HepG2 (cell line): ENCODE results near the gene OR10A3. TPM values are rescaled to one million over a fixed set of nuclear protein-coding genes. Genes with fewer than 3 reads are reported as not detected.

ENCODE experiments used
- FOSL2 ChIP-seq: sonication (generic); formaldehyde crosslinking; IDR thresholded peaks from 2 replicates; pipeline ENCODE4 v1.4.0; 2020; ENCODE audit warnings: missing genetic modification reagents
- MEIS2 ChIP-seq: sonication (generic); formaldehyde crosslinking; IDR thresholded peaks from 2 replicates; pipeline ENCODE4 v1.9.0; 2021; ENCODE audit warnings: mild to moderate bottlenecking, missing genetic modification reagents
- ONECUT2 ChIP-seq: sonication (generic); formaldehyde crosslinking; IDR thresholded peaks from 2 replicates; pipeline ENCODE4 v1.4.0; 2020; ENCODE audit warnings: missing genetic modification reagents
- SIN3A ChIP-seq: IDR thresholded peaks from 2 replicates; pipeline ENCODE4 v1.6.1; 2011; ENCODE audit warnings: low read depth, mild to moderate bottlenecking, control low read depth, low read length, borderline replicate concordance
- SP2 ChIP-seq: sonication (generic); formaldehyde crosslinking; IDR thresholded peaks from 2 replicates; pipeline ENCODE4 v1.5.1; 2020; ENCODE audit warnings: mild to moderate bottlenecking, missing genetic modification reagents
- ZNF101 ChIP-seq: sonication (generic); formaldehyde crosslinking; IDR thresholded peaks from 2 replicates; pipeline ENCODE4 v1.4.0; 2020; ENCODE audit warnings: mild to moderate bottlenecking, low read depth, missing genetic modification reagents, borderline replicate concordance
- ZNF124 ChIP-seq: sonication (generic); formaldehyde crosslinking; IDR thresholded peaks from 2 replicates; pipeline ENCODE4 v1.4.0; 2020; ENCODE audit warnings: missing genetic modification reagents
- ZNF570 ChIP-seq: sonication (generic); formaldehyde crosslinking; IDR thresholded peaks from 2 replicates; pipeline ENCODE4 v1.4.0; 2020; ENCODE audit warnings: mild to moderate bottlenecking, missing genetic modification reagents, borderline replicate concordance
- ZNF619 ChIP-seq: sonication (generic); formaldehyde crosslinking; IDR thresholded peaks from 2 replicates; pipeline ENCODE4 v1.4.0; 2020; ENCODE audit warnings: mild to moderate bottlenecking, missing genetic modification reagents
- ZNF670 ChIP-seq: sonication (generic); formaldehyde crosslinking; IDR thresholded peaks from 2 replicates; pipeline ENCODE4 v1.8.0; 2022; ENCODE audit warnings: mild to moderate bottlenecking, missing genetic modification reagents, borderline replicate concordance
- polyA plus RNA-seq, 8 experiments: library from polyadenylated mRNA; depleted of rRNA in 3 of 8; stranded (reverse) in 7 of 8; unstranded in 1 of 8; fragments of >200 nt; fragmentation: Illumina TruSeq in 4 of 8; extraction: Trizol in 4 of 8; gene quantifications; 2 replicates each; pipeline versions ENCODE4 v1.2.1 to v1.2.3, GENCODE V29; 2011 to 2016; ENCODE audit warnings: low read depth in 4 of 8, missing spikeins in 1 of 8, mixed read lengths in 1 of 8; ENCODE audit not compliant: insufficient read depth in 1 of 8
- total RNA-seq, 5 experiments: library from RNA; depleted of rRNA; stranded (reverse); fragments of >200 nt; fragmentation: Illumina TruSeq; extraction: Trizol; gene quantifications; 2 replicates each; pipeline ENCODE4 v1.2.3, GENCODE V29; 2016; ENCODE audit warnings: low read depth in 1 of 5
- TF ChIP-seq, protein P1 (sequence below): sonication (generic); IDR thresholded peaks from 2 replicates; pipeline ENCODE4 v1.6.1; 2016; ENCODE audit warnings: low read depth, borderline replicate concordance
- TF ChIP-seq, protein P2 (sequence below): sonication (generic); formaldehyde crosslinking; IDR thresholded peaks from 2 replicates; pipeline ENCODE4 v1.5.0; 2020; ENCODE audit warnings: mild to moderate bottlenecking, missing genetic modification reagents
- TF ChIP-seq, protein P3 (sequence below): sonication (generic); formaldehyde crosslinking; IDR thresholded peaks from 2 replicates; pipeline ENCODE4 v1.4.0; 2020; ENCODE audit warnings: missing genetic modification reagents
- TF ChIP-seq, protein P4 (sequence below): sonication (generic); formaldehyde crosslinking; IDR thresholded peaks from 2 replicates; pipeline ENCODE4 v1.8.1; 2023; ENCODE audit warnings: mild to moderate bottlenecking, missing genetic modification reagents
- TF ChIP-seq, protein P5 (sequence below): sonication (generic); formaldehyde crosslinking; IDR thresholded peaks from 2 replicates; pipeline ENCODE4 v1.9.0; 2021; ENCODE audit warnings: missing genetic modification reagents, mild to moderate bottlenecking, borderline replicate concordance
- TF ChIP-seq, protein P6 (sequence below): sonication (generic); formaldehyde crosslinking; conservative IDR thresholded peaks from 2 replicates; pipeline ENCODE4 v1.4.0; 2020; ENCODE audit warnings: missing genetic modification reagents

OR10A3 gene
- total and polyA plus RNA-seq, 2 of the 13 experiments (the other 11 are each of a cell fraction or from before 2014, with no cell fraction given): not detected

DNA sequence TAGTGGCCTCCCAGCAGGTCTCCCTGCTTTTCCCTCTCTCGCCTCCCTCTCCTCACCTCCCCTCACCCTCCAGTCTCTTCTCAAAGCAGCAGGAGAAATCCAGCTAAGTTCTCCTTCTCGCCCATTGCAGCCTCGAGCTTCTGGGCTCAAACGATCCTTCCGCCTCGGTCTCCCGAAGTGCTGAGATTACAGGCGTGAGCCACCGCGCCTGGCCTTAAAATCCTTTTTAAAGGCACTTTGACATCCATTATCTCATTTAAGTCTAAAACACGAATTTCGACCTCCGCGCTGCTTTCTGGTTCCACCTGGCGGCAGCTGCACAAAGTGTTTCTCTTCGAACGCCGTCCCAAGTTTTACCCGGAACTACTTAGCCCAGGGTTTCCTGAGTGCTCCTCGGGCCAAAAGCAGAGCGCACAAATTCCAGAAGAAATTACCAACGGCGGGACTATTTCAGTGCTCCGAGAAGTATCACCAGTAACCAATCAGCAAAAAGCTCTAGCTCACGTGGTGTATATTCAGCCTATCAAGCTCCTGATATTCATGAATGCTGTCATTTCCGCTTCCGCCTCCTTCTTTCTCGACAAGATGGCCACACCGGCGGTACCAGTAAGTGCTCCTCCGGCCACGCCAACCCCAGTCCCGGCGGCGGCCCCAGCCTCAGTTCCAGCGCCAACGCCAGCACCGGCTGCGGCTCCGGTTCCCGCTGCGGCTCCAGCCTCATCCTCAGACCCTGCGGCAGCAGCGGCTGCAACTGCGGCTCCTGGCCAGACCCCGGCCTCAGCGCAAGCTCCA is 45.5 kb upstream of the OR10A3 start, which contains the start of gene EIF3F (continued):
- TF ChIP-seq, protein P1, sequence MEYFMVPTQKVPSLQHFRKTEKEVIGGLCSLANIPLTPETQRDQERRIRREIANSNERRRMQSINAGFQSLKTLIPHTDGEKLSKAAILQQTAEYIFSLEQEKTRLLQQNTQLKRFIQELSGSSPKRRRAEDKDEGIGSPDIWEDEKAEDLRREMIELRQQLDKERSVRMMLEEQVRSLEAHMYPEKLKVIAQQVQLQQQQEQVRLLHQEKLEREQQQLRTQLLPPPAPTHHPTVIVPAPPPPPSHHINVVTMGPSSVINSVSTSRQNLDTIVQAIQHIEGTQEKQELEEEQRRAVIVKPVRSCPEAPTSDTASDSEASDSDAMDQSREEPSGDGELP: 0 out of 2 replicates have a peak, but pooled peaks have one; percentile 41
- TF ChIP-seq ZNF619 (CRISPR knock-in tag) (no peak), MEIS2 (CRISPR knock-in tag) (peak; percentile 72; the same call in 1 of the 2 replicates), ZNF570 (CRISPR knock-in tag) (no peak), ZNF670 (CRISPR knock-in tag) (peak; percentile 51; the same call in 1 of the 2 replicates), ZNF101 (no peak), ONECUT2 (peak; percentile 36; the same call in 1 of the 2 replicates), SIN3A (peak; percentile 90), ZNF124 (CRISPR knock-in tag) (0 out of 2 replicates have a peak, but pooled peaks have one; percentile 43), SP2 (peak; percentile 71), FOSL2 (peak; percentile 53; the same call in 1 of the 2 replicates)
- TF ChIP-seq, protein P2, sequence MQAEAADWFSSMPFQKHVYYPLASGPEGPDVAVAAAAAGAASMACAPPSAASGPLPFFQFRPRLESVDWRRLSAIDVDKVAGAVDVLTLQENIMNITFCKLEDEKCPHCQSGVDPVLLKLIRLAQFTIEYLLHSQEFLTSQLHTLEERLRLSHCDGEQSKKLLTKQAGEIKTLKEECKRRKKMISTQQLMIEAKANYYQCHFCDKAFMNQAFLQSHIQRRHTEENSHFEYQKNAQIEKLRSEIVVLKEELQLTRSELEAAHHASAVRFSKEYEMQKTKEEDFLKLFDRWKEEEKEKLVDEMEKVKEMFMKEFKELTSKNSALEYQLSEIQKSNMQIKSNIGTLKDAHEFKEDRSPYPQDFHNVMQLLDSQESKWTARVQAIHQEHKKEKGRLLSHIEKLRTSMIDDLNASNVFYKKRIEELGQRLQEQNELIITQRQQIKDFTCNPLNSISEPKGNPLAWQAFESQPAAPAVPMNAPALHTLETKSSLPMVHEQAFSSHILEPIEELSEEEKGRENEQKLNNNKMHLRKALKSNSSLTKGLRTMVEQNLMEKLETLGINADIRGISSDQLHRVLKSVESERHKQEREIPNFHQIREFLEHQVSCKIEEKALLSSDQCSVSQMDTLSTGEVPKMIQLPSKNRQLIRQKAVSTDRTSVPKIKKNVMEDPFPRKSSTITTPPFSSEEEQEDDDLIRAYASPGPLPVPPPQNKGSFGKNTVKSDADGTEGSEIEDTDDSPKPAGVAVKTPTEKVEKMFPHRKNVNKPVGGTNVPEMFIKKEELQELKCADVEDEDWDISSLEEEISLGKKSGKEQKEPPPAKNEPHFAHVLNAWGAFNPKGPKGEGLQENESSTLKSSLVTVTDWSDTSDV (CRISPR knock-in tag): no peak
- TF ChIP-seq, protein P3, sequence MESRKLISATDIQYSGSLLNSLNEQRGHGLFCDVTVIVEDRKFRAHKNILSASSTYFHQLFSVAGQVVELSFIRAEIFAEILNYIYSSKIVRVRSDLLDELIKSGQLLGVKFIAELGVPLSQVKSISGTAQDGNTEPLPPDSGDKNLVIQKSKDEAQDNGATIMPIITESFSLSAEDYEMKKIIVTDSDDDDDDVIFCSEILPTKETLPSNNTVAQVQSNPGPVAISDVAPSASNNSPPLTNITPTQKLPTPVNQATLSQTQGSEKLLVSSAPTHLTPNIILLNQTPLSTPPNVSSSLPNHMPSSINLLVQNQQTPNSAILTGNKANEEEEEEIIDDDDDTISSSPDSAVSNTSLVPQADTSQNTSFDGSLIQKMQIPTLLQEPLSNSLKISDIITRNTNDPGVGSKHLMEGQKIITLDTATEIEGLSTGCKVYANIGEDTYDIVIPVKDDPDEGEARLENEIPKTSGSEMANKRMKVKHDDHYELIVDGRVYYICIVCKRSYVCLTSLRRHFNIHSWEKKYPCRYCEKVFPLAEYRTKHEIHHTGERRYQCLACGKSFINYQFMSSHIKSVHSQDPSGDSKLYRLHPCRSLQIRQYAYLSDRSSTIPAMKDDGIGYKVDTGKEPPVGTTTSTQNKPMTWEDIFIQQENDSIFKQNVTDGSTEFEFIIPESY: peak; percentile 69
- TF ChIP-seq, protein P4, sequence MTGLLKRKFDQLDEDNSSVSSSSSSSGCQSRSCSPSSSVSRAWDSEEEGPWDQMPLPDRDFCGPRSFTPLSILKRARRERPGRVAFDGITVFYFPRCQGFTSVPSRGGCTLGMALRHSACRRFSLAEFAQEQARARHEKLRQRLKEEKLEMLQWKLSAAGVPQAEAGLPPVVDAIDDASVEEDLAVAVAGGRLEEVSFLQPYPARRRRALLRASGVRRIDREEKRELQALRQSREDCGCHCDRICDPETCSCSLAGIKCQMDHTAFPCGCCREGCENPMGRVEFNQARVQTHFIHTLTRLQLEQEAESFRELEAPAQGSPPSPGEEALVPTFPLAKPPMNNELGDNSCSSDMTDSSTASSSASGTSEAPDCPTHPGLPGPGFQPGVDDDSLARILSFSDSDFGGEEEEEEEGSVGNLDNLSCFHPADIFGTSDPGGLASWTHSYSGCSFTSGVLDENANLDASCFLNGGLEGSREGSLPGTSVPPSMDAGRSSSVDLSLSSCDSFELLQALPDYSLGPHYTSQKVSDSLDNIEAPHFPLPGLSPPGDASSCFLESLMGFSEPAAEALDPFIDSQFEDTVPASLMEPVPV (CRISPR knock-in tag): 0 out of 2 replicates have a peak, but pooled peaks have one; percentile 63
- TF ChIP-seq, protein P5, sequence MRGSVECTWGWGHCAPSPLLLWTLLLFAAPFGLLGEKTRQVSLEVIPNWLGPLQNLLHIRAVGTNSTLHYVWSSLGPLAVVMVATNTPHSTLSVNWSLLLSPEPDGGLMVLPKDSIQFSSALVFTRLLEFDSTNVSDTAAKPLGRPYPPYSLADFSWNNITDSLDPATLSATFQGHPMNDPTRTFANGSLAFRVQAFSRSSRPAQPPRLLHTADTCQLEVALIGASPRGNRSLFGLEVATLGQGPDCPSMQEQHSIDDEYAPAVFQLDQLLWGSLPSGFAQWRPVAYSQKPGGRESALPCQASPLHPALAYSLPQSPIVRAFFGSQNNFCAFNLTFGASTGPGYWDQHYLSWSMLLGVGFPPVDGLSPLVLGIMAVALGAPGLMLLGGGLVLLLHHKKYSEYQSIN (CRISPR knock-in tag): no peak
- TF ChIP-seq, protein P6, sequence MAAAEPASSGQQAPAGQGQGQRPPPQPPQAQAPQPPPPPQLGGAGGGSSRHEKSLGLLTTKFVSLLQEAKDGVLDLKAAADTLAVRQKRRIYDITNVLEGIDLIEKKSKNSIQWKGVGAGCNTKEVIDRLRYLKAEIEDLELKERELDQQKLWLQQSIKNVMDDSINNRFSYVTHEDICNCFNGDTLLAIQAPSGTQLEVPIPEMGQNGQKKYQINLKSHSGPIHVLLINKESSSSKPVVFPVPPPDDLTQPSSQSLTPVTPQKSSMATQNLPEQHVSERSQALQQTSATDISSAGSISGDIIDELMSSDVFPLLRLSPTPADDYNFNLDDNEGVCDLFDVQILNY (CRISPR knock-in tag): peak; percentile 88
